COR-L47 (cell line): ENCODE data around the gene IGF2BP1.
"Not testable (repeated sequence)": the region's sequence is repeated elsewhere in the genome, so short reads cannot be mapped to it uniquely, and the experiment has no call there.

Source experiments
- DNase-seq: peaks from one replicate; lab custom pipeline; 2025; lab: John Stamatoyannopoulos, UW

IGF2BP1 gene

DNA sequence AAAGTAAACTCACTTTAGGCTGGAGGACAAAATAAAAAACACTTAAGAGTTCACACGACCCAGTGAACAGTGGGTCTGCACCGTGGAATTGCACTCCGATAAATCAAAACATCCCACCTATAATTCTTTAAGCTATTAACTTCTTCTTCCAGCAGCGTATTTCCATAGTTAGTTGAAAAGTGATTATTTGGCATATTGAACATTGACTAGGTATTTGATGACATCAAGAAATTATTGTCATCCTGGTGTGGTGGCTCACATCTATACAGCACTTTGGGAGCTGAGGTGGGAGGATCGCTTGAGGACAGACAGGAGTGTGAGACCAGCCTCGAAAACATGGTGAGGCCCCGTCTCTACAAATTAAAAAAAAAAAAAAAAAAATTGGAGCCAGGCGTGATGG lies 23.4 kb downstream of the IGF2BP1 start:
- DNase-seq = no peak

DNA sequence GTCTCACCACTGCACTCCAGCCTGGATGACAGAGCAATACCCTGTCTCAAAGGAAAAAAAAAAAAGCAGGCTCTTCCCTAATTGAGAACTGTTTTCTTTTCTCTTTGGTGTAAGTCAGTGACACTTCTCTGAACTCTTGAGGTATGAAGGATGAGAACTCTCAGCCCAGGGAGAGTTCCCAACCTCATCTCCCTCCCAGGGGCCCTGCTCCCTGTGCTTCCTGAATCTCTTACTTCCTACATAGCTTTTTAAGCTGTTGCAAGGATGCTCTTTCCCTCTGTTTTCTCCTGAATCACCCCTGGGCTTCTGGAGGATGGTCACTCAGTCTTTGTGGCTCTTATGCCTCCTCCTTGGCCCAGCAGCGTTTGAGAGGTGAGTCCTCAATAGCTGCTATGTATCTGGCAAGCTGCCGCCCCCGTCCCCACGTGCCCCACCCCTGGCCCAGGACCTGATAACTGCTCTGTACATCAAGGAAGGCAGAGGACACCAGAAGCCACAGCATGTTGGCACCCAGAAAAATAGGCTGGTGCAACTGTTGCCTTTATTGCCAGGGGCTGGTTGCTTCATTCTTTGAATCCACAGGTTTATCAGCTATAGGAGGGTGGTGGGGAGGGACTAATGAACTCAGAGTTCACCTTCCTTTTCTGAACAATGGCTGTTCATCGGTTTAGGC lies 24.0 kb downstream of the IGF2BP1 start:
- no peak for DNase-seq

DNA sequence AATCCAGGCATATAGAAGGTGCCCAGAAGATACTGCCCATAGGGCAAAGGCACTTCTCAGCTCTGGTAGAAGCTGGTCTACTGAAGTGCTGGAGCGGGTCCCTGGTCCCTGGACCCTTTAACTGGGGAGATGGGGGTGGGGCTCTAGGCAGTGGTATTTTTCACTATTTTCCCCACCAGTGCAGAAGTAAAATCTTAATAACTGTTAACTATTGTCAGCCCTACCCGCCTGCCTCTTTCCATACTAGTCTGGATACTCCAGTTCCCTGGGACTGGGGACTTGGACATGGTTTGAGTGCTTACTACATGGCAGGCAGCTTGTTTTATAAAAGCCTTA lies 24.6 kb downstream of the IGF2BP1 start:
- DNase-seq = no peak

DNA sequence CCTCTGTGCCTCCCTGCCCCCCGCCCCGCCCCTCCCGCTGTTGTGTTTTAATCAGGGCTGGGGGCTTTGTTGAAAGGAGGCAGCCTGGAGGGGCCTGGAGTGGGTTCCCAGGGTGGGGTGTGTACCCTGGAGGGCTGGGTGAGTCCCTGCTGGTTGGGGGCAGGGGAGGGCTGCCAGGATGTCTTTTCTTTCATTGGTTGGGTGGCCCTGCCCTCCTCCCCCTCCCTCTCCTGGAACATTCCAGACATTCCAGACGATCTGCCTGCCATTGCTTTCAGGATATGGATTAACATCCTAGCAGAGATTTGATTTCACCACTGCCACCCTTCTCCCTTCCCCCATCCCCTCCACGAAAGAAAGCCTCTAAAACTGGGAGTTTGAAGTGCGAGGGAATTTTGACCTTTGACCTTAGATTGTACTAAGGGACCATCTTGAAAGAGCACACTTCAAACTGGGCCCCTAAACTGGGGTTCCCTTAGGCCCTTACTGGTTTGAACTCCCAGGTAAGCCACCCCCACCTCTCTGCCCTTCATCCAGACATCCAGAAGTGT lies 25.3 kb downstream of the IGF2BP1 start:
- DNase-seq = no peak

DNA sequence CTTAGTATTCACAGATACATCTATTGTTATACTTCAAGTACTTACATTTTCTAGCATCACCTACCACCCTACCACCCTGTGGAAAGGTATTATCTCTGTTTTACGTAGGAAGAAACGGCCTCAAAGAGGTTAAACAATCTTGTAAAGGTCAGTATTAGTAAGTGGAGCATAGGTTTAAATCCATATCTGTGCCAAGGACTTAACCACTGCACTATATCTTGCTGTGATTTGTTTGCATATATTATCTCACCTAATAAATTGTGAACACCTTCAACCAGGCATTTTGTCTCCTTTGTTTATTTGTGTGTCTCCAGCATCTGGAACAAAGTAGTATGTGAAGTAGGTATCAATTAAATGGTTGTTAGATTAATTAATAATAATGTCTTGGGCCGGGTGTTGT lies 27.3 kb downstream of the IGF2BP1 start:
- DNase-seq = no peak

DNA sequence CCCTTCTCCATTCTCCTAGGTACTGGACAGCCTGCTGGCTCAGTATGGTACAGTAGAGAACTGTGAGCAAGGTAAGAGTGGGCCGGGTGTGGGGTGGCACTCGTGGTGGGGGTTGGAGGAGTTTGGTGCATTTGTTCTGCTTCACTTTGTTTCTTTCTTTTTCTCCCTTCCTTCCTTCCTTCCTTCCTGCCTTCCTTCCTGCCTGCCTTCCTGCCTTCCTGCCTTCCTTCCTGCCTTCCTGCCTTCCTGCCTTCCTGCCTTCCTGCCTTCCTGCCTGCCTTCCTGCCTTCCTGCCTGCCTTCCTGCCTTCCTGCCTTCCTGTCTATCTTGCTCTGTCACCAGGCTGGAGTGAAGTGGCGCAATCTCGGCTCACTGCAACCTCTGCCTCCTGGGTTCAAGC lies 29.3 kb downstream of the IGF2BP1 start:
- not testable (repeated sequence) for DNase-seq

DNA sequence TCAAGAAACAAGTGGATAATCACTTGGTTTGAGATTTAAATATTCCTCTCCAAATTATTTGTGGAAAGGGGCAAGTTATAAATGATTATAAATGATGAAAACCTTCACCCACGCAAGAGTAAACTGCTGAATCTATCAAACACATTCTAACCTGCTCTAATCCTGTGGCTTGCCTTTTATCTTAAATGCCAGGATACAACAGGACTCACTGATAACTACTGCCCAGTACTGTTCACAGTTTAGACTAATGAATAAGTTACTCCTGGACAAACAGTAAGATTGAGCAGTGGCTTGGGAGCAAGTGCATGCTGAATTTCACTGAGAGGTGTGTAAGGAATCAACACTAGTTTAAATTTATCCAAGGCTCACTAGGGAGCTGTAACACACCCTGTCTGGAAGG lies 31.1 kb downstream of the IGF2BP1 start:
- no peak for DNase-seq

DNA sequence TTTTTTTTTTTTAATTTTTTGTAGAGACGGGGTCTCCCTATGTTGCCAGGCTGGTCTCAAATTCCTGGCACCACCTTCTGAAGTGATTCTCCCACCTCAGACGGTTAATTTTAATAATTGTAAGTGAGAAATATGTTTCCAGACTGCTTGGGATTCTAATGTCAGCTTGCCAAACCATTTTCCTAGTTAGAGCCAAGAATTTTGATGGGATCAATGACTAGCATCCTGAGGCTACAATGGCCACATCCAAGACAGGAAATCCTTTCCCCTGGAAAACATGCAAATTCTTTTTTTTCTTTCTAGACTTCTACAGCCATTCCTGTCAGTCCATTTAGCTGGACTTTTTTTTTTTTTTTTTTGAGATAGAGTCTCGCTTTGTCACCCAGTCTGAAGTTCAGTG lies 32.6 kb downstream of the IGF2BP1 start:
- no peak for DNase-seq

DNA sequence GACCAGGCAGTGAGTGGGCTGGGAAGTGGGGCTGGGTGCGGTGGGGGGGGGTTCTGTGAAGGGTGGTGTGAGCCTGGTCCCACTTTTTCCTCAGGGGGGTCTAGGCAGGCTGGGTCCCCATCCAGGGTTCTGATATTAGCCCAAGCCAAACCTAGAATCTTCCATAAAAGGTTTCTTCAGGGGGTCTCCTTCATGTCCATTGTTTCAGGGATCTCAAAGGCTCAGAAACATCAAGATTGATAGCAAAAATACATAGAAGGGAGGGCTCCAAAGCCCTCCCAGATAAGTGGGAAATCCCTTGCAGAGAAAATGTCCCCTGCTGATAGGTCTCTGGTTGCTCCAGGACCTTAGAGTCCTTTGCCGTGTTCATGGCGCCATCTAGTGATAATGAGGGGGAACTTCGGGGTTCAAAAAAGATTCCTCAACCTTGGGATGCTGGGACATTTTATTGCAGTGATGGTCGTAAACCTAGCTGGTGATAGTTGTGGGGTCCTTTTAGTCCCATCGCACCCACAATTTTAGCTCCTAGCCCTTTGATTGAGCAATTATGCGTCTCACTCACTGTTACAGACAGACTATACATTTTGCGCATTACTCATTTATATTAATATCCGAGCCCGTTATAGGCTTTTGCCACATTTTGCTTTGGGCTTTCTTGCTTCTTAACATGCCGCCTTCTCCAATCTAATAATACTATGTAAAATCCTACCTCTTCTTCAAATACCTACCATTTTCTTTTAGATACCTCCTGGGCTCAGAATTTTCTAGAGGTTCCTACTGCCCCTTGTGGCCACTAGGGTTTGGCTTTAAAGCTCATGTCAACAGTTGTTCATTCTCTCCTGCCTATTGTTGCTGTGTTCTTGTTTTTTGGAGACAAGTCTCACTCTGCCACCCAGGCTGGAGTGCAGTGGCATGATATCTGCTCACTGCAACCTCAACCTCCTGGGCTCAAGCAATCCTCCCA lies 35.1 kb downstream of the IGF2BP1 start:
- peak; percentile 73 for DNase-seq

DNA sequence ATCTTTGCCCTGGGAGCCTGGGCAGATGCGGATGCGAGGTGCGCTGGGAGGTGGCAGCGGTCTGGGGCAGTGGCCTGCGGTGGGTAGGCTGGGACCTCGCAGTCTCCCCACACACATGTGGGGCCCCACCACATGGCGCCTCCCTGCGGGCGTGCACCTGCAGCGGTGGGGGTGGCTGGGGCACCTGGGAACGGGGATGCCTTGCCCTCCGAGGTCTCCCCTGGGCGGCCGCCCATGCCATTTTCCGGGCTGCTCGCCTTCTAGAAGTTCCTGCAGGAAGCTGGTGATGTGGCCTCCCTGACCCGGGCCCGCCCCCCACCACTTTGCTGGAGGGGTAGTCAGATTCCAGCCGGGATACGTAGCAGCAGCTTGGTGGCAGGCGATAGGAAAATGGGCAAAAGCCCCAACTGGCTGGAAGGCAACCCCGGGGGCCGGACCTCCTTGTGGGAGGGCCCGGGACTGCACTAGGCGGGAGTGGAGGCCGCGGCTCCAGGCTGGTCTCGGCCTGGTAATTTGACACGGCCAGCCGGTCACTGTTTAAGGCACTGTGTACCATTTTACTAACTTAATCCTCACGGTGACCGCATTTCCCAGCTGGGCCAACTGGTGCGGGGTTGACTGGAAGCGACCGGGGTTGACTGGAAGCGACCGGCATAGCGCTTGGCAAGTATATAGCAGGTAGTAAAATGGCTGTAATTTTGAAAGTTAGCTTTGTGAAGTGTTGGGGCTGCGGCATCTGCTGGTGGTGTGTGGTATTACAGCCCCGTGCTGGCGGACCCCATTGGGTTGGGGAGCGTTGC lies 38.5 kb downstream of the IGF2BP1 start:
- peak; percentile 3 for DNase-seq

DNA sequence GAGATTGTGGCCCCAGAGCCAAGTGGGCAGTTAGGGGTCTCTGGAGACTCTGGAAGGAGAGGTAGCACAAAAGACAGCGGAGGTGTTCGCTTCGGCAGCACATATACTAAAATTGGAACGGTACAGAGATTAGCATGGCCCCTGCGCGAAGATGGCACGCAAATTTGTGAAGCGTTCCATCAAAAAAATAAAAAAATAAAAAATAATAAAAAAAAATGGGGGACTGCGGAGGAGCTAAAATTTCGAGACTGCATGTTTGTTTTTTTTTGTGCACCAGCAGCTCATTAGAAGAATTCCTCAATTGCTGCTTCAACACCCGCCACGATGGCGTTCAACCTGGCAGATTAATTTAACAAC lies 39.1 kb downstream of the IGF2BP1 start:
- DNase-seq = no peak

DNA sequence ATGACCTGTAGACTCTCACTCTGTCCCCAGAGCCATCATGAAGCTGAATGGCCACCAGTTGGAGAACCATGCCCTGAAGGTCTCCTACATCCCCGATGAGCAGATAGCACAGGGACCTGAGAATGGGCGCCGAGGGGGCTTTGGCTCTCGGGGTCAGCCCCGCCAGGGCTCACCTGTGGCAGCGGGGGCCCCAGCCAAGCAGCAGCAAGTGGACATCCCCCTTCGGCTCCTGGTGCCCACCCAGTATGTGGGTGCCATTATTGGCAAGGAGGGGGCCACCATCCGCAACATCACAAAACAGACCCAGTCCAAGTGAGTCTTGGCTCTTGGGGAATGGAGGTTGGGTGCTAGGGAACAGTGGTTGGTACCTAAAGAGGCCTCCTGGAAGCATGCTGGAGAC lies 41.0 kb downstream of the IGF2BP1 start:
- no peak for DNase-seq

DNA sequence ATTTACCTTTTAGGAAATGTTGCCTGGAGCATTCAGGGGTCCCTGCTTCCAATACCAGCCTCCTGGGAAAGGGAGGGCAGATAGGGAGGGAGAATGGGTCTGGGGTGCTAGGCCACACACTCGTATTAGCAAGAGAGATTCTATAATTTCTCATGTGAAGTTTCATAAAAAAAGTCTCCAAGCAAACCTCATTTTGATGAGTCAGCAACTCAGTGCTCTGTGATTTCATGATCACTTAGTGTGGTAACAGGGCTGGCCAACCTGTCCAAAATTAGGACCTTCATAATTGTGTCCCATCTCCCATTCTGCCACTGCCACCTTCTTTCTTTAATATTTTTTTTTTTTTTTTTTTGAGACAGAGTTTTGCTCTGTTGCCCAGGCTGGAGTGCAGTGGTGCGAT lies 41.4 kb downstream of the IGF2BP1 start:
- no peak for DNase-seq

DNA sequence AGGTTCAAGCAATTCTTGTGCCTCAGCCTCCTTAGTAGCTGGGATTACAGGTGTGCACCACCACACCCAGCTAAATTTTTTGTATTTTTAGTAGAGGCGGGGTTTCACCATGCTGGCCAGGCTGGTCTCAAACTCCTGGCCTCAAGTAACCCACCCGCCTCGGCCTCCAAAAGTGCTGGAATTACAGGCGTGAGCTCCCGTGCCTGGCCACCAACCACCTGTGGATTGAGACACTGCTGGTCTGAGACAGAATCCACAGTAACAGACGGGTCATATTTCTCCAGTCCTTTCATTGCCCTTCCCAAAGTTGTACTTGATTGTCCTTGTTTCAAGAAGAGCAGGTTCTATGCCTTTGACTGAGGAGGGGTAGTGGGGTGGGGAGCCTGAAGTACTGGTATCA lies 42.3 kb downstream of the IGF2BP1 start:
- DNase-seq = not testable (repeated sequence)

DNA sequence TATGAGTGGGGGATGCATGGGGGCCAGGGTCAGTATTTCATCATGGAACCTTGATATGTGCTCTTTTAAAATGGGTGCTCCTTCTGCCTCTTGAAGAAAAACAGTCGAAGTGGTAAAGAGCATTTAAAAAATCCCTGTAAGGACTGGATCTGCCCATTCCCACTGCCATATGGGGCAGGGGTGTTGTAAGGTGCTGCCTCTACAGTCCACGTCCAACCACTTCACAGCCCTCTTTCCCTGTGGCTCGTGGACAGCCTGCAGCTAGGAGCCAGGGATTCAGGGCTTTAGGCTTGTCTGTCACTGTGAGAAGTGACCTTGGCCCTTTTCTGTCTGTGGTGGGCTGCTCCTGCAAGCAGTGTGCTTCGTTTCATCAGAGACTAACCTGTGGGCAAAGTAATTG lies 44.3 kb downstream of the IGF2BP1 start:
- no peak for DNase-seq

DNA sequence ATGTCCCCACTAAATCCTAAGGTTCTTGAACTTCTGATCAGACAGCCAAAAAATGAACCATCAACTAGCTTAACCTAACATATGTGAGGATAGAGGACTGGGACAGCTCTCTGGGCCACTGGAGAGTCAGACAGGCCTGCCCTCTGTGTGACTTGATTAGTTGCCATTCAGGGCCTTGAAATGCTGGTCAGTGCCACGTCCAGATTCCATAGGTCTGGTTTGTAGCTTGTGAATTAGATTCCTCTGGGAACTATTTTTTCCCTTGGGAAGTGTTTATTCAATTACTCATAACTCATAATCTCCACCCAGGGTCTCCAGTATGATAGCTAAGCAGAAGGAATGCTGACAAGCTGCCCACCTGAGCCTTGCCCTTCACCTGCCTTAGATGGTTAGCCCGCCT lies 48.2 kb downstream of the IGF2BP1 start:
- no peak for DNase-seq

DNA sequence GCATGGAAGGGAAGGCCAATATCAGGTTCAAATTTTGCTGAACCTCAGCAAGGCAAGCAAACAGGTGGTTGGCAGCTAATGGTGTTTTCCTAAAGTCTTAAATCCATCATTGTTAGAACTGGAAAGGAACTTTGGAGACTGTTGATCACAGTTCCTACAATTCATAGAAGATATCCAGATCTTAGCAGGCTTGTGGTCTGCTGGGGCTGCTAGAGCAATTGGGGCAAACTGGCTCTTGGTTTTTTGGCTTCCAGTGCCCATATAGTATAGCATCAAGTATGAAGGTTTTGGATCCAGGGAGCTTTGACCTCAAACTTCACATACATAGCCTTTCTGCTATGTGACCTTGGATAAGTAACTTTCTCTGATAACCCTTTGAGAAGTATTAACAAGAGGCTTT lies 49.7 kb downstream of the IGF2BP1 start:
- no peak for DNase-seq

DNA sequence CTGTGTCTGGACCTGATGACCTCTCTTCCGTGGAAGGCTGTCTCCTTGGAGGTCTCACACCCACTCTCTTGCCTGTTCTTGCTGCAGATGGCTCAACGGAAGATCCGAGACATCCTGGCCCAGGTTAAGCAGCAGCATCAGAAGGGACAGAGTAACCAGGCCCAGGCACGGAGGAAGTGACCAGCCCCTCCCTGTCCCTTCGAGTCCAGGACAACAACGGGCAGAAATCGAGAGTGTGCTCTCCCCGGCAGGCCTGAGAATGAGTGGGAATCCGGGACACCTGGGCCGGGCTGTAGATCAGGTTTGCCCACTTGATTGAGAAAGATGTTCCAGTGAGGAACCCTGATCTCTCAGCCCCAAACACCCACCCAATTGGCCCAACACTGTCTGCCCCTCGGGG lies 52.1 kb downstream of the IGF2BP1 start:
- no peak for DNase-seq

DNA sequence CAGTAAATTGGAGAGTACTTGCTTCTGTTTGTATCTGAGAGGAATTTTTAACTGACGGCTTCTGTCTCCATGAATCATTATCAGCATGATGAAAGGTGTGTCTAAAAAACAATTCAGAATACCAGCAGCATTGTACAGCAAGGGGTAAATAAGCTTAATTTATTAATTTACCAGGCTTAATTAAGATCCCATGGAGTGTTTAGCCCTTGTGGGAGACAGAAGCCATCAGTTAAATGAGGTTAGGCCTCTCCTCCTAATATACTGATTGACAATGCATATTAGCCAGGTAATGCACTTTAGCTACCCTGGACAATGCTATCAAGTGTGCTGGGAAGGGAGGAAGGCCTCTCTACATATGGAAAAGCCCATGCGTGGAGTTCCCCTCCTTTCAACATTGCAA lies 53.4 kb downstream of the IGF2BP1 start:
- DNase-seq = no peak

DNA sequence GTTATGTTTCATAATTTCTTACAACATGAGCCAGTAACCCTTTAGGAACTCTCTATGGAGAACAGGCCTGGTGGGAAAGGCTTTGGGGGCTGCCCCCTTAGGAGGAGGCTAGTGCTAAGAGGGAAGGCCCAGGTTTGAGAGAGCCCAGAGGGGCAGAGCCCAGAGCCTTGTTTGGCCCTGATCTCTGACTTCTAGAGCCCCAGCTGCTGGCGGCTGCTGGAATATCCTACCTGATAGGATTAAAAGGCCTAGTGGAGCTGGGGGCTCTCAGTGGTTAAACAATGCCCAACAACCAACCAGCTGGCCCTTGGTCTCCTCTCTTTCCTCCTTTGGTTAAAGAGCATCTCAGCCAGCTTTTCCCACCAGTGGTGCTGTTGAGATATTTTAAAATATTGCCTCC lies 54.1 kb downstream of the IGF2BP1 start:
- no peak for DNase-seq

DNA sequence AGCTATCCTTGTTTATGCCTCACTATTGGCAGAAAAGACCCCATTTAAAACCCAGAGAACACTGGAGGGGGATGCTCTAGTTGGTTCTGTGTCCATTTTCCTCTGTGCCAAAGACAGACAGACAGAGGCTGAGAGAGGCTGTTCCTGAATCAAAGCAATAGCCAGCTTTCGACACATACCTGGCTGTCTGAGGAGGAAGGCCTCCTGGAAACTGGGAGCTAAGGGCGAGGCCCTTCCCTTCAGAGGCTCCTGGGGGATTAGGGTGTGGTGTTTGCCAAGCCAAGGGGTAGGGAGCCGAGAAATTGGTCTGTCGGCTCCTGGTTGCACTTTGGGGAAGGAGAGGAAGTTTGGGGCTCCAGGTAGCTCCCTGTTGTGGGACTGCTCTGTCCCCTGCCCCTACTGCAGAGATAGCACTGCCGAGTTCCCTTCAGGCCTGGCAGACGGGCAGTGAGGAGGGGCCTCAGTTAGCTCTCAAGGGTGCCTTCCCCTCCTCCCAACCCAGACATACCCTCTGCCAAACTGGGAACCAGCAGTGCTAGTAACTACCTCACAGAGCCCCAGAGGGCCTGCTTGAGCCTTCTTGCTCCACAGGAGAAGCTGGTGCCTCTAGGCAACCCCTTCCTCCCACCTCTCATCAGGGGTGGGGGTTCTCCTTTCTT lies 56.1 kb downstream of the IGF2BP1 start:
- no peak for DNase-seq
